Ishikawa (cell line): ENCODE data around the gene COL18A1.

Experiments used
- CEBPB ChIP-seq: IDR thresholded peaks from 2 replicates; pipeline ENCODE4 v1.6.1; 2012
- CREB1 ChIP-seq: IDR thresholded peaks from 2 replicates; pipeline ENCODE4 v1.6.1; 2012; ENCODE audit warnings: low read depth
- EGR1 ChIP-seq: IDR thresholded peaks from 2 replicates; pipeline ENCODE4 v1.6.1; 2012
- EP300 ChIP-seq: IDR thresholded peaks from 2 replicates; pipeline ENCODE4 v1.6.1; 2012; ENCODE audit warnings: borderline replicate concordance
- FOXM1 ChIP-seq: IDR thresholded peaks from 2 replicates; pipeline ENCODE4 v1.6.1; 2012; ENCODE audit warnings: low read depth, borderline replicate concordance
- MAX ChIP-seq: IDR thresholded peaks from 2 replicates; pipeline ENCODE4 v1.6.1; 2012
- NFIC ChIP-seq: IDR thresholded peaks from 2 replicates; pipeline ENCODE4 v1.6.1; 2012
- RAD21 ChIP-seq: IDR thresholded peaks from 2 replicates; pipeline ENCODE4 v1.6.1; 2012; ENCODE audit warnings: low read depth
- REST ChIP-seq: IDR thresholded peaks from 2 replicates; pipeline ENCODE4 v1.6.1; 2012; ENCODE audit warnings: low read depth, mild to moderate bottlenecking
- TAF1 ChIP-seq: IDR thresholded peaks from 2 replicates; pipeline ENCODE4 v1.6.1; 2012; ENCODE audit warnings: low read depth, mild to moderate bottlenecking
- TEAD4 ChIP-seq: IDR thresholded peaks from 2 replicates; pipeline ENCODE4 v1.6.1; 2012
- USF1 ChIP-seq: IDR thresholded peaks from 2 replicates; pipeline ENCODE4 v1.6.1; 2012
- YY1 ChIP-seq: IDR thresholded peaks from 2 replicates; pipeline ENCODE4 v1.6.1; 2012; ENCODE audit warnings: low read depth

- TF ChIP-seq EP300 (no peak), TAF1 (no peak), MAX (no peak), CEBPB (no peak), CREB1 (no peak), RAD21 (no peak), NFIC (no peak), TEAD4 (no peak), YY1 (no peak), REST (no peak), FOXM1 (no peak), EGR1 (no peak), USF1 (no peak)
These were observed 89.3 kb downstream of the COL18A1 start for GRCh38 chr21:45494135-45494850.
